ENCODE data around the gene PHLDB3. TPM values are rescaled to one million over a fixed set of nuclear protein-coding genes. Genes with fewer than 3 reads are reported as not detected.

Gene PHLDB3
- total RNA-seq, 1 experiment from 2014 or later, result 8.5 TPM

DNA sequence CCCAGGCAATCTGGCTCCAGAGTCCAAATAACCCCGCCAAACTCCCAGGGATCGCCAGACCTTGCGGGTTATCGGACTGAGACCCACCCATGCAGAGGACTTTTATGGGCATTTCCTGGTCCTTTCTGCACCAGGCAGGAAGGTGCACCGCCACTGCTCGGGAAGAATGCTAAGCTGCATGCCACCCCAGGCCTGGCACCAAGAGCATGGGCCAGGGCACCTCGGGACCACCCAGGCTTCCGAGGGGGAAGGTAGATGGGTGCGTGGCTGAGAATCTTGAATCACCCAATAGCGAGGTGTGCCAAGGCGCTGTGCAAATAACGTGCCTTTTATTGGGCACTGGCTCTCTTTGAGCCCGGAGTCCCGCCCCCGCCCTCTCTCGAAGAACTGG is 28.0 kb upstream of the PHLDB3 start:
- Histone ChIP-seq H3K4me2 (ENCODE audit: insufficient read depth, insufficient read length, low read length) (peak overlapping the region; percentile 56), H4K91ac (ENCODE audit: insufficient read length, low read depth, low read length) (no peak overlapping the region), H3K14ac (ENCODE audit: insufficient read depth, low read length) (no peak overlapping the region), H2BK15ac (ENCODE audit: low read depth, low read length) (no peak overlapping the region), H3K4me1 (ENCODE audit: insufficient read depth, low read length) (no peaks in the 10 kb centered on the region), H3K23ac (ENCODE audit: insufficient read length, low read depth, low read length) (no peak overlapping the region), H2AK5ac (ENCODE audit: insufficient read length, low read length) (no peak overlapping the region), H3K9ac (ENCODE audit: extremely low read depth, insufficient read length, low read length) (no peak overlapping the region), H2BK120ac (ENCODE audit: low read depth, low read length, poor library complexity, severe bottlenecking) (no peak overlapping the region), H3K79me2 (ENCODE audit: insufficient read depth, low read length) (no peaks in the 10 kb centered on the region), H3K27me3 (ENCODE audit: insufficient read depth, low read length) (no peaks in the 10 kb centered on the region), H3K79me1 (ENCODE audit: insufficient read depth, low read depth, low read length, poor library complexity, severe bottlenecking) (no peaks in the 10 kb centered on the region), H3K18ac (ENCODE audit: insufficient read length, low read depth, low read length) (no peak overlapping the region), H3T11ph (ENCODE audit: low read length) (no peak overlapping the region), H3K23me2 (ENCODE audit: insufficient read length, low read depth, low read length, poor library complexity, severe bottlenecking) (peaks cover 5% of the 10 kb centered on the region), H3K27ac (ENCODE audit: insufficient read length, low read depth, low read length) (no peak overlapping the region), H2BK5ac (ENCODE audit: insufficient read length, low read length) (no peak overlapping the region), H4K8ac (replicated peaks; ENCODE audit: insufficient read length, low read depth, low read length) (no peak overlapping the region), H3K9me3 (ENCODE audit: control insufficient read depth, low read depth, low read length) (no peaks in the 10 kb centered on the region), H4K5ac (ENCODE audit: insufficient read length, low read depth, low read length) (no peak overlapping the region), H3K56ac (ENCODE audit: insufficient read length, low read depth, low read length) (no peak overlapping the region), H2BK20ac (ENCODE audit: low read depth, low read length, poor library complexity, severe bottlenecking) (no peak overlapping the region), H2BK12ac (ENCODE audit: insufficient read length, low read depth, low read length) (no peak overlapping the region), H4K20me1 (ENCODE audit: control insufficient read depth, insufficient read depth, insufficient read length) (no peaks in the 10 kb centered on the region), H3K4ac (ENCODE audit: low read depth, low read length) (no peak overlapping the region), H2AFZ (ENCODE audit: low read length) (no peak overlapping the region)
- Mint-ChIP-seq H3K27me3 (ENCODE audit: low read depth) (peaks cover 21% of the 10 kb centered on the region), H3K36me3 (ENCODE audit: insufficient read depth in 1 of 3, low read depth in 3 of 3) (peaks cover 3 to 11% (median 5%) of the 10 kb centered on the region in 3 experiments; a peak in 5 of 7 replicates), H3K4me3 (peak overlapping the region; percentile 70 to 97), H3K4me1 (peaks cover 15 to 19% of the 10 kb centered on the region in 2 experiments), H3K9me3 (no peaks in the 10 kb centered on the region), H3K27ac (peak overlapping the region in 2 of 3 experiments; percentile 93 to 96; a peak in 3 of 7 replicates)
- TF ChIP-seq, protein P1, sequence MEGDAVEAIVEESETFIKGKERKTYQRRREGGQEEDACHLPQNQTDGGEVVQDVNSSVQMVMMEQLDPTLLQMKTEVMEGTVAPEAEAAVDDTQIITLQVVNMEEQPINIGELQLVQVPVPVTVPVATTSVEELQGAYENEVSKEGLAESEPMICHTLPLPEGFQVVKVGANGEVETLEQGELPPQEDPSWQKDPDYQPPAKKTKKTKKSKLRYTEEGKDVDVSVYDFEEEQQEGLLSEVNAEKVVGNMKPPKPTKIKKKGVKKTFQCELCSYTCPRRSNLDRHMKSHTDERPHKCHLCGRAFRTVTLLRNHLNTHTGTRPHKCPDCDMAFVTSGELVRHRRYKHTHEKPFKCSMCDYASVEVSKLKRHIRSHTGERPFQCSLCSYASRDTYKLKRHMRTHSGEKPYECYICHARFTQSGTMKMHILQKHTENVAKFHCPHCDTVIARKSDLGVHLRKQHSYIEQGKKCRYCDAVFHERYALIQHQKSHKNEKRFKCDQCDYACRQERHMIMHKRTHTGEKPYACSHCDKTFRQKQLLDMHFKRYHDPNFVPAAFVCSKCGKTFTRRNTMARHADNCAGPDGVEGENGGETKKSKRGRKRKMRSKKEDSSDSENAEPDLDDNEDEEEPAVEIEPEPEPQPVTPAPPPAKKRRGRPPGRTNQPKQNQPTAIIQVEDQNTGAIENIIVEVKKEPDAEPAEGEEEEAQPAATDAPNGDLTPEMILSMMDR (conservative IDR thresholded peaks at IDR 0.05), result no peak
- WGBS (ENCODE audit: extremely low coverage, insufficient read length, low lambda C conversion rate), result no CpG with 5 or more reads among the region's 16 CpGs
- peak; percentile 48 for DNase-seq
